CD4-positive, alpha-beta T cell treated with Interleukin-15 for 1 hour (primary cell): ENCODE measurements around the gene PRUNE1.

Experiments used
- DNase-seq: peaks from one replicate; pipeline ENCODE4 v3.0.0-alpha.2; 2020

The PRUNE1 gene

DNA sequence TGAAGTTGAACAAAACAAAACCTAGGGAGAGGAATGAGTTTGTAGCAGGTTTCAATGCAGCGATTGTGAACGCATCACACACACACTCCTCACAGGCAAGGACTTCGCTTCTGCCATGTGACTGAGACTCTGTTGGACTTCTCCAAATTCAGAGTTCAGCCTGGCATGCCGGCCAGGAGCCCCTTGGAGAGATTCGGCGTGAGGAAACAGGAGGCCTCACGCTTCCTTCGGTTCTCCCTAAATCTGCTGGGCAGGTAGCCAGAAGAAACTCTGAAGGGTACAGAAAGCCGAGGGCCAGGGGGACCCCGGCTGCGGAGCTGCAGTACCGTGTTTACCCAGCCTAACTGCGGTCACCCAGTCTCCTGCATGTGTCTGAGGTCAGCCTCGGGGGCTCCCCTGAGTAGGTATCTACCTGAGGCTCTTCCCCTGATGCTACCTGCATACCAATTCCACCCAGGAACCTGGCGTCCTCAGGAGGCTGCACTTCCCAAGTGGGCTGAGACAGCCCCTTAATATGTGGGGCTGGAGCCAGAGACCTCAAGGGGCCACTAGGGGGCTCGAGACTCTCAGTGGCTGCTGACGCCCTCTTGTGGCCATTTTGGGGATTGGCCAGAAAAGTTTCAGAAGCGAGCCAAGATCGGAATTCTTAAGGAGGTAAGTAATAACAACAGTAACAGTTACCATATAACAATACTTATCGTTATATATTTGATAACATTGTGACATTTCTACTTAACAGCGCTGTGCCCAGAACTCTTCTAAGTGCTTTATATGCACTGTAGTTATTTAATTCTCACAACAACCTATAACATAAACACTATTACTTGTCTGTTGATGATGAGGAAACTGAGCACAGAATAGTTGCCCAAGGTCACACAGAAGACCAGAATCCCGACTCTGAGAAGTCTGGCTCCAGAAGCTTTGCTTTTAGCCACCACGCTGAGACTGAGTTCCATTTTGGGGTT, 28.9 kb upstream of the PRUNE1 start:
- DNase-seq = peak; percentile 84

DNA sequence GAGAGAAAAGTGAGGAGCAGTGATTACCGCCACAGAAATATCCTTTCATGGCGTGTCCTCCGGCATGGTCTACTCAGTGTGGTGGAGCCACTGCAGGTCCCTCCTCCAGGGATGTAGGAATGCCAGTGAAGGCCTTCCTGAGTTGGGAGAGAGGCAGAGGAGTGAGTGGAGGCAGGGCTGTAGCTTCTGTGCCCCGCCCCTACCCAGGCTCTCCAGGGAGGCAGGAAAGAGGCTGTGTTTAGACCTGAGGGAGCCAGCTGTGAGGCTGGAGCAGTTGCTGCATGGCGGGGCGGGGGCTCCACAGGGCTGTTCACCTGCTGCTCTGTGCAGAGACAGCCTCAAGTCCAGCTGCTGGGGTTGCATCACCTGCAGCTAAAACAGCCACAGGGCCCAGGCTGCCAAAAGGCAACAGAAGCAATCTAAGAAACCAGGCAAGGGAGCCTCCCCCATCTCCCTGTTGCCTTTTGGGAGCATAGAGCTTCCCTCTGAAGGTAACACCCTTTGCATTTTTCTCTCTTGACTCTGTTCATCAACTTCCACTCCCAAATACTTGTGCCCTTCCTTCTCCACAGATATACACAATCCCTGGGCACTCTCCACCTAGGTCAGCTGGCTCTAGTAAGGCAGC, 27.0 kb upstream of the PRUNE1 start:
- no peak for DNase-seq

DNA sequence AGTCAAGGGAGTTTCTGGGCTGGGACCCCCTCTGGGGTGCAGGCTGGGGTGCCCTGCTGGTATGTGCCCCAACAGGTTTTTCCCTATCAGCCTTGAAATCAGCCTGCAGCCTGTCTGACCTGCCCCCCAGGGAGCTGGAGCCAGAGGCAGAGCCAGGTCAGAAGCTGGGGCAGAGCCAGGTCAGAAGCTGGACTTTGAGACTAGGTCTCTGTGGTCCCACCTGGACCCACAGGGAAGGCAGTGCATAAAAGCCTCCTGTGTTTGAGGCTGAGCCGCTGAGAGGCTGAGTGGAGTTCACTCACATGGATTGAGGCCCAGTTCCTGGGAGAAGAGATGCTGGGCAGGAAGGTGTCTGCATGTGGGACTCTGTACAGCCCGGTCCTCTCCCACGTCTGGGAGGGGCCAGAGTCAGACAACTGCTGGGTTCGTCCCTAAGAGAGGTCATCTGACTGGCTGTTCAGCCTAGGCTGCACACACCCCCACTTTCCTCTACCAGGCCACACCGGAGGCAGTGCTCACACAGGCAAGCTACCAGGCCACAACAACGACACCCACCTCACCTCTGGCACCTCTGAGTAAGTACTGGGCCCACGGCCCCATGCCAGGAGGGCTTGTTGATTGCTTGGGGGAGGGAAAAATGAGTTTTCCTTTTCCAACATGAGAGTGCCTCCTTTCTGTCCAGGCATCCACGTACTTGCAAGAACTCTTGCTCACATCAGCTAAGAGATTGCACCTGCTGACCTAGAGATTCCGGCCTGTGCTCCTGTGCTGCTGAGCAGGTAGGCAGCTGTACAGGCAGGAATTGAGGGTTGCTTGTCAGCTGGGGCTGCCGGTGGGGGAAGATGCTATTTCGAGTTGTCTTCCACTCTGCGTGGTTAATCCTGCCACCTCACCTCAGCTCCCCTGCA, 26.2 kb upstream of the PRUNE1 start, which contains the start of gene ANXA9:
Gene ANXA9 (plus strand): TSS at position 488 of the 908 bp plus-strand sequence. CDS start 814 bp downstream, outside the sequence.
- no peak for DNase-seq

DNA sequence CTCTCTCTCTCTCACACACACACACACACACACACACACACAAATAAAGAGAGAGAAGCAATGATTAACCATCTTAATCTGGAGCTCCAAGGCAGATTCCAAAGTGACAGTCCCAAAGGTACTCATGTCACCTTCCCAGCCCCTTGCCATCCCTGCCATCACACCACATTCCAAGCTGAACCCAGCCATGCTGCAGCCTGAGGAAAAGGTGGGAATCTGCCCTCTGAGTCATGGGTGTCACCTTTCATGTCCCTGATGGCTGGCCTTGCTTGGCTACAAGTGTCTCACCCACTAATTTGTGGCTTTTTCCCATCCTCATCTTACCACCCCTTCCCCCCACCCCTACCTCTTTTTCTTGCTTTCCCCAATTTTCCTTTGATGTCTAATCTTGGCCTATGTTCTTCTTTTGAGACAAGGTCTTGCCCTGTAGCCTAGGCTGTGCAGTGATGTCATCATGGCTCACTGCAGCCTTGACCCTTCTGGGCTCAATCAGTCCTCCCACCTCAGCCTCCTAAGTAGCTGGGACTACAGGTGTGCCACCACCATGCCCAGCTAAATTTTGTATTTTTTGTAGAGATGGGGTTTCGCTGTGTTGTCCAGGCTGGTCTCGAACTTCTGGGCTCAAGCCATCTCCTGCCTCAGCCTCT, 22.9 kb upstream of the PRUNE1 start:
- no peak for DNase-seq

DNA sequence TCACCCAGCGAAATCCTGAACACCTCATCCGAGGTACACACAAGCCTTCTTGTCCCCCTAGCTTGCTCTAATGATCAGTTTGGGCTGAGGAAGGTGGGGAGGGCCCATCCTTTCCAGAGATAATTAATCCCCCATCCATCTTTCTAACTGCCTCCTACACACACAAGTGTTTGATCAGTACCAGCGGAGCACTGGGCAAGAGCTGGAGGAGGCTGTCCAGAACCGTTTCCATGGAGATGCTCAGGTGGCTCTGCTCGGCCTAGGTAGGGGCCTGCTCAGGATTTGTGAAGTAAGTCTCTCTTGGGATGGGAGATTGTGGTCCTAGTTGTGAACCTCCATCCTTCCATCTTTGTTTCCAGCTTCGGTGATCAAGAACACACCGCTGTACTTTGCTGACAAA, 20.3 kb upstream of the PRUNE1 start:
- no peak for DNase-seq

DNA sequence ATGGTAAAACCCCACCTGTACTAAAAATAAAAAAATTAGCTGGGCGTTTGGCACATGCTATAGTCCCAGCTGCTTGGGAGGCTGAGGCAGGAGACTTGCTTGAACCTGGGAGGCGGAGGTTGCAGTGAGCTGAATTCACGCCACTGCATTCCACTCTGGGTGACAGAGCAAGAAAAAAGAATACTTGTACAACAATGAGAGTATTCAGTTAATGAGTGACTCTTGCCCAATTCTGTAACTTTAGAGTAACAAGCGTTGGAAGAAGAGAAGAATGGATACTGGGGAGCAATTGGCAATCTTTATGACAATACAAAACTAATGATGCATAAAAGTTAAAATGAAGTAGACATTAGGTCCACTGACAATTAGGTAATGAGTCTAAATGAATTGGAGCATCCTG, 15.6 kb upstream of the PRUNE1 start:
- DNase-seq = no peak

DNA sequence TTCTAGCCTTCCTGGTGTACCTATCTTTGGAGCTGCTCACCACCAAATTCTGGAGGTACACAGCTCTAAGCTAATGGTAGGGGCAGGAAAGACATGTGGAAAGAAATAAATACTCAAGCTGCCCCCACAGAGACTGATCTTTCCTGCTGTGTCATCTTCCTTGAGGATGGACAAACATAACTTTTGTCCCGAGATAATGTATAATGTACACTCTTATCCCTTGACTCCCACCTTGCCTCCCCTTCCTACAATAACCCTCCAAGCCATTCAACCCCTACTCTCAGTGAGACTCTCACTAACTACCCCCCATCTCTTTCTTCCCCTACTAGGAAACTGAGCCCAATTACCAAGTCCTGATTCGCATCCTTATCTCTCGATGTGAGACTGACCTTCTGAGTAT, 14.0 kb upstream of the PRUNE1 start:
- no peak for DNase-seq

DNA sequence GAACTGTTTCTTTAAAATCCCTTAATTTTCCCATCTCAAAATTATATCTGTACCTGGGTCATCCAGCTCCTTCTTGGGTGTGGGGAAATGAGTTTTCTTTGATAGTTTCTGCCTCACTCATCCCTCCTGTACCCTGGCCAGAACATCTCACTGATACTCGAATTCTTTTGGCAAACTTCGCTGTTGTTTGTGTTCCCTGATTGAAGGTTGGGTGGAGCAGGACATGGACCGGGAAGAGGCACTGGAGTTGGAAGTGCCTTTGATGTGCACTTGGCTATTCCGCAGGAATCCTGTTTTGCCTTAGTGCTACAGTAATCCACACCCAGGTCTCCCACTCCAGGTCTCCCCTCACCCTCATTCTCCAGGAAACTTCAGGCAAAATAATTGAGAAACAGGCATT, 12.8 kb upstream of the PRUNE1 start:
- DNase-seq = no peak

DNA sequence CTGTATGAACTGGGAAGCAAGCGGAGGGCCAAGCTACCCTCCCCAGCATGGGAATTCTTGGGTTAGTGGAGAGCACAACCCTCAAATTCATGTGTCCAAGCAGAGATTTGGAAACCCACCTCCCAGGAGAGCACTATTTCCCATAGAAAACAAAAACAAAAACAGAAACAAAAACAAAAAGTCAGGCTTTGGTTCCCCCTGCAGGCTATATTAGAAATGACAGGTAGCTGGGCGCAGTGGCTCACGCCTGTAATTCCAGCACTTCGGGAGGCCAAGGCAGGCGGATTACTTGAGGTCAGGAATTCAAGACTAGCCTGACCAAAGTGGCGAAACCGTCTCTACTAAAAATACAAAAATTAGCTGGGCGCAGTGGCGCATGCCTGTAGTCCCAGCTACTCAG, 12.4 kb upstream of the PRUNE1 start:
- no peak for DNase-seq

DNA sequence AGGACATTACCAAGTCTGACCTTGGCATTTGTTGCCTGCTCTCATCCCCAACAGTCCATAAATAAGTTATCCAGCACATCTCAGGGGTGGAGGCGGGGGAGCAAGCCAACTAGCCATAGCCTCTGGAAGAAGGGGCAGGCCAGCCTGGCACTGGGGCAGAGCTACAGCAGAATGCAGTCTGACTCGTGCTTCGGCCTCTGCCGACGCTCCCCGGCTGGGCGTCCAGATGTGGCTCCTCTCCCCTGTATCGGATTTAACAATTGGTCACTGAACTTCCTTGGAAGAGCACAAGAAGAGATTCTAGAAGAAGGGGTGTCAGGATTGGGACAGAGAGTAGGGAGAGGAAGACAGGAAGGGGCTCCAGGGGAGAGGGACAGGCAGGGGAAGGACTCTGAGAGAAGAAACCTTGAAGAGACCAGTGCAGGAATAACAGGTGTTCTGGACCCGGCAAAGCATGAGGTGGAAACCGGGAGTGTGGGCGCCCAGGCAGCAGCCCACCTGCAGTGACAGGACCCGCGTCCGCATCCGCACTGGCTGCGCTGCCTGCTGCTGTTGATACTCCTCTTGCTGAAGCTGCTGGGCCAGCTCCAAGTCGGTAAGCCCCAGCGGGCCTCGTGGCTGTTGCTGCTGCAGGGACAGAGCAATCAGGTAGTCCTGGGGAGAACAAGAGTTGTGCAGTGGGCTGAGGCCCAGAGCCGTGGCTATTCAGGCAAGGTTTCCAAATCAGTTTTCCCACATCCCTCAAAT, 10.9 kb upstream of the PRUNE1 start:
- DNase-seq = no peak

DNA sequence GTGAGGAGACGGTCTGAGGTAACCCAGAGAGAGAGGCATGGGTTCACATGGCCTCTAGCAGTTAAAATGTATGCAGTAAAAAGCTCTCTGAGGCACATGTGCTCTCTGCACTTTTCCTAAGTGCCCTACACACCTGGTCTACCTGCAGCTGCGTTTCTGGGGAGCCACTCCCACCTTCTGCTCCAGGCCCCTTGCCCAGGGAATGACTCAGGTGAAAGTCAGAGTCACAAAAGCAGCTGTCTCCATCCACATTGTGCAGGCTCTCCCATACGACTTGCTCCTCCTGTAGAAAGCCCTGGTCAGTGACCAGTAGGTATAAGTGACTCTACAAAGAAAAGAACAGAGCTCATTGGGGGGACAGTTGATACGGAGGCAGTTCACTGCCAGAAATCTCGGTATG, 10.3 kb upstream of the PRUNE1 start:
- DNase-seq = no peak

DNA sequence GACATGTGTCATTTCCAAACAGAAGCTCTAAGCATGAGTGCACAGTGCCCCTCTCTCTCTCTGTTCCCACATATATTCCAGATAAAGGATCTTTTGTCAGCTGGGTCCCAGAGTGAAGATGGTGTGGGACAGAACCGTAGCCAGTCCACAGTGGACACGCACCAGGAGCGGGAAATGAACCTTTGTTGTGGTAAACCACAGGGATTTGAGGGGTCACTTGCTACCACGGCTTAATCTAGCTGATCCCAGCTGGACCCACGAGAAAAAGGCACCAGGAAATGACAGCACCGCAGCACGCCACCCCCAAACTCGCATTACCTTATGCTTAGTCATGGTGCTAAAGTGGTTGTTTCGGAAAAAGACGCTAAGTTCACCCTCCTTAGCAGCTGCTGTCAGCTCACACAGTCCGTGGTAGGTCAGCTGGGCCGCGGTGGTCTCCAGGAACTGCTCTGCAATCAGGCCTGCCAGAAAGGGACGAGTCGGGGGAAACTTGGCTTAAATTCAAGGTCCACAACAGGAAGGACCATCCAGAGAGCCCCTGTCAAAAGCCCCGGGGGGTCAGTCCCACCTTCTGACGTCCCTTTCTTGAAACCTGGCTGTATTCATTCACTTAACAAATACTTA, 9.1 kb upstream of the PRUNE1 start:
- no peak for DNase-seq

DNA sequence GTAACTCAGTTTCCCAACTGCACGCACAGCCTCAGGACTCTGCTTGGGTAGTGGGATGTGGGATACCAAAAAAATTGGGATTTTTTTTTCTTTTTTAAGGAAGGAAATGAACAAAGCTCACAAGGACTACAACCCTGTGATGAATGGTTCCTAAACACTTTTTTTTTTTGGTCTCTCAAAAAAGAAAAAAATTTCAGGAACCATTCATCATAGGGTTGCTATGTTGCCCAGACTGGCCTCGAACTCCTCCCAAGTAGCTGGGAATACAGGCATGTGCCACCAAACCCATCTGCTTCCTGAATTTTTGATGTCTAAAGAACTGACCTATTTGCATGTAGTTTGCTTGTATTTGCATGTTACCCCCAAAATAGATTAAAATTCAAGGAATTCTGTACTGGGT, 8.3 kb upstream of the PRUNE1 start:
- DNase-seq = no peak

DNA sequence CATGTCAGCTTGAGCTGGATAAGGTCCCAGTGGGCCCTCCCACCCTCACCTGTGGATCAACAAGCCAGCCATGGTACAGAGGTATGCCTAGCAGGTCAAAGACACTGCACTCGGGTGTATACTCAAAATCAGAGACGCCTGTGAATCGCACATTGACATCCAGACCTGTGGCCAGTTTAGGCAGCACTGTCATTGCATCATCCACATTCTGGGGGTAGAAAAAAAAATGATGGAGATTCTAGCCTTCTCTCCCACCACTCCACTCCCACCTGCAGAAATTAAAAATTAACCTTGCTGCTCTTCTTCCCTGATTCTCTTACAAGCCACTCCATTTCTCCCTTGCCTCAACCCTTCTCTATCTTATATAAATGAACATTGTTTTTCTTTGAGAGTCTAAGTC, 7.8 kb upstream of the PRUNE1 start:
- DNase-seq = no peak

DNA sequence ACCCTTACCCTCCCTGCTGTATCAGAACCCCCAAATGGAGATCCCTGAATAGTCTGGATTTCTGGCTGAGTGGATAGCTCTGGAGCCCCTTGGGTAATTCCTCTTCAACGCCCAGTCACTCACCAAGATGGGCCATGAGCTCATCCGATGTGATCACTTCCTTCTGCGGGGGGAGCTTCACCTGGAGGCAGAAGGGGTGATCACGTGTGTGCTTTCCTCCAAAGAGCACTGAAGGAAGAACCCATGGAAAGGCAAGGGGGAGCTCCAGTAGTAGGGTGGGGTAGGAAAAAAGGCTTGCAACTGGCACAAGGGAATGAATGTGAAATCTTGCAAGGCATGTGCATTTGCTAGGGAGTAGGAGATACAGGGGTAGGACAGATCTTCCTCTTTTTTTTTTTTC, 6.6 kb upstream of the PRUNE1 start:
- no peak for DNase-seq

DNA sequence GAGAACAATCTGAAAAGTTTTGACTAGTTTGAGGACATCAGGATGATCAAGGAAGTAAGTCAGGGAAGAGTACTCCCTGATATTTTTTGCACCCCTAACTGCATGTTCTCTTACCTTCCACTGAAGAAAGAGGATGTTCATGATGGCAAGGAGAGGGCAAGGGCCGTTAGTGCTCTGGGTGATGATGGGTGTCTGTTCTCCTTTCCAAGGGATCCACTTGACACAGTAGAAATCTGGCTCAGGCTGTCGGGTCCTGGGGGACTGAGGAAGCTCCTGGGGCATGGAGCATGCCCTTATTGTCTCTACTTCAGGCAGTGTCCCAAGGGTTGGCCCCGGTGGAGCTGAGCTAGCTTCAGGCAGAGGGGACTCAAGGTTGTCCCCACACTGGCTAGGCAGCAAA, 6.2 kb upstream of the PRUNE1 start:
- no peak for DNase-seq

DNA sequence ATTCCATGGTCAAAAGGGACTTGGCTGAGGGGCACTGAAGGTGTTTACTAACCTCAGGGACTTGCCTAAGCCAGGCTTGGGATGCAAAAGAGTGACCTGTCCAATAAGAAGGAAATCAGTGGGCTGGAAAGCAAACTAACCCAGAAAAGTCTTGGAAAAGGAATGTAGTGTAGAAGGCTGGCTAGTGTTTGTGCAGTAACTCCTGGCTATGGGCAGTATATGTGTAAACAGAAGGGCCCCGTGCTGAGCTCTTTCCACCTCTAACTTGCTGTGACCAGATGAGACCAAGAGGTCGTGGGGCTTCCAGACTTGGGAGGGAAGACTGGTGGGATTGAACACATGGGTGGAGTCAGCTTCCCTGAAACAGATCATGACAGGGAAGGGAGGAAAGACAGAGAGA, 5.6 kb upstream of the PRUNE1 start:
- no peak for DNase-seq

DNA sequence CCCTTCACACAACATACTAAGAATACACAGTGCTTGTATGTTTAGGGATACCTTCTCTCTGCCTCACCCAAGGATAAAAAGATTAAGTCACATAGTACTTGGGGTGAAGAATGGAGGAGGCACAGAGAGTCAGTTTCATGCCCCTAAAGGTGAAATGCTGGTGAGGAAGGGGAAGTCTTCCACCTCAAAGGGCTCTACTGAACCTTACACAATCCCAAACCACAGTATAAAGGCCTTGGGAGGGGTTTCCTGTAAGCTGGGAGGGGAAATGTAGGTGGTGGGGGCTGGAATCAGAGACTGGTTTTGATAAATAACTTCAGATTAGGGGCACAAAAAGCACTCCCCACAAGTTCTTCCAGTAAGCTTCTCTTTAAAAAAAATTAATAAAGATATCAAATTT, 5.1 kb upstream of the PRUNE1 start:
- no peak for DNase-seq

DNA sequence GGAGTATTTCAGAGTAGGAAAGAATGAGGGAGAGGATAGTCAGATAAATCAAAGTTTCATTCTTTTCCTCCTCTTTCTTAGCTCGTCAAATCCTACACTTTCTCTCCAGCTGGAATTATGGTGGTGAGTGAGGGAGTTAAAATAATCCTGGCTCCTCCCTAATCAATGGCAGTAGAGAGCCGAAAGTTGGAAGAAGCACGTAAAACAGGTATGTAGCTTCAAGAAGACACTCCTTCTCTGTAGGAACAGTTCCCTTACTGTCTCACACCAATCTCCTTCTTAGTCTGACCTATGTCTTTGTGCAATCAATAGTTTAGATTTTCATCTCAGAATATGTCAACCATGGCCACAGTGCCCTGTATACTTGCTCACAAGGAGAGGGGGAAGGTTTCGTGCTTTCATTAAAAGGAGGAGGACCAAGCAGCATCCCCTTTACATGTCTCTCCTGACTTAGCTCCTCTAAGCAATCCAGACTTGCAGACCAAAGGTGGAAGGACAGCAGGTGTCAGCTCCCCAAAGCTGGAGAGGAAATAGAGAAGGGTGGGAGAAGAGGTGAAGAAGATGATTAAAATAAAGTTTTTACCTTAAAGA, 2.4 kb upstream of the PRUNE1 start:
- no peak for DNase-seq

DNA sequence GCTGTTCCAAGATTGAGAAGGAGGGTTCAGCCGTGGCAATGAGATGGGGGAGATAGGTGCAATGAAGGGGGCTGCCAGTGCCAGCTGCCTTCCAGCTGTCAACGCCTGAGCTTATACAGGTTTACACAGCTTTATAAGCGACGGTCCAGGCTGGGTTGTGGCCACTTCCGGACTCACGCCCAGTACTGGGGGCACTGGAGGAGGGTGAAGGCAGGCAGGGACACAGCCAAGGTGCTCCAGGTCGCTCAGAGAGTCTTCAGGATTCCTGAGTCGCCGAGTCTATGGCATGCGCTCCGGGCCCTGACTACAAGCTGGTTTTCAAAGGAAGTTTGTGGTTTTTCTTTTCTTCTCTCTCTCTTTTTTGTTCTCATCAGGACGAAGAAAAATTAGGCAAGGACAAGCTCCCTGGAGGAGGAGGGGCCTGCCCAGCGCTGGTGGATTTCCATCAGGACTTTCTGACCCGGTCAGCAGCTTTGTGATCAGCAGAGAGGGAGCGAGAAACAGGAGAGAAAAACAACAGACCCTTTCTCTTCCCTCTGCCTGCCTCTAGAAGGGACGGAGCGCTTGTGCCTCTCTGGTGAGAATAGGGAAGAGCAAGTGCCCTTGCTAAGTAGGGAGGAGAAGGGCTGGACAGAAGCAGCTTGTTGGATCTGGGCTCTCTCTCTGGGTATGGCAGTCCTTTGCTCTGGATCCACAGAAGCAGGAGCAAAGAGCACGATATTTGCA, 1.8 kb upstream of the PRUNE1 start, which contains the start of gene MINDY1:
Gene MINDY1 (minus strand): TSS at position 576 of the 726 bp plus-strand sequence. CDS start 4,285 bp downstream, outside the sequence.
- DNase-seq = peak; percentile 63
